HG03439 (cell line): ENCODE results near the gene GALNT7.
"Not testable (repeated sequence)": the region's sequence is repeated elsewhere in the genome, so short reads cannot be mapped to it uniquely, and the experiment has no call there.

Experiments
- ATAC-seq: cut with Tn5 transposase; IDR thresholded peaks from one replicate; pipeline ENCODE4 v1.9.1; 2021; ENCODE audit warnings: mild to moderate bottlenecking, moderate library complexity; ENCODE audit not compliant: unreplicated experiment

The GALNT7 gene

DNA sequence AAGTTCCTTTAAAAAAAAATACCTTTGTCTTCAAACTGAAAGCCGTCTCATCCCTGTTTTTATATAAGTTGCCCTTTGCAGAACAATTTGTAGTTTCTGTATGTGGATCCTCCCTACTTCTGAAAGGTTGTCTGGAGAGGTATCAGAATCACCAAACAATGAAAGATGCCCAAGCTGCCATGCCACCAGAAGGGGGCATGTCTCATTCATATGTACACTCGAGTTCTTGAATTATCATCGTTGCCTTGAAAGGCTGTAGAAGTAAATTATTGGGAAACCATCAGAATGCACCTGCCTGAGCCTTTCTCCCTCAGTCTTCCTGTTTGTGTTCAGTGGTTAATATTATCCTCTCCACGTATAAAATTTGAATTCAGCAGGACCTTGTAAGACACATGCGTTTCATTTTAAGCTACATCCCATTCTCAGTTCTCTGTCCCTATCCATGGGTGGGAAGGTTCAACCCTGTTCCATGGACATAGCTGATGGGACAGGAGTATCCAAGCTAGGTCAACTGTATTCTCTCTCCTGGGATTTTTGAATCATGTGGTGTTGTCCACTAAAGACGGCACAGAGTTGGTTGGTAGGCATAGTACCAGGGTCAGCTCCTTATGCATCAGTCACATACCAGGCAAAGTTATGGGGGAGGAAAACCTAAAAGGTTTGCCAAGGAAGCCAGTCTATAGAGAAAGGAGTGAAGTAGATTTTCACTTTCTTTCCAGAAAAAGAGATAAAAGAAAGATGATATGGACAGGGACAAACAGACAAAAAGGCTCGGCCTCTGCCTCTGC, 24.0 kb downstream of the GALNT7 start:
- no peak for ATAC-seq

DNA sequence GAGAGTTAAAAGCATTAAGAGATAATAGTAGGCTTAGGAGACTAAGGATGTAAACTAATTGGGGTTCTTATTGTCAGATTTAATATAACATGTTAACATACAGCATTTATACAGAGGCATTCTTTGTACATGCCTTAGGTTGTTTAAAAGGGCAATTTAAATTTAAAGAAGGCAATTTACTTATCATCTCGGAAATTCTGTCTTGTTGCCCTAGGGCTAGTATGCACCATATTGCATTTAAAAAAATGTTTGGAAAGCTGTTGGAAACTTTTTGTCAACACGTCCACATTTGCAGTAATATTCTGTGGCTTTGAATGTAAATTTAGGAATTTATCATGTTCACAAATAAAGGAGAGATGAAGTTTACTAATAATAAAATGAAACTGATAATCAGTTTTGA, 25.5 kb downstream of the GALNT7 start:
- no peak for ATAC-seq

DNA sequence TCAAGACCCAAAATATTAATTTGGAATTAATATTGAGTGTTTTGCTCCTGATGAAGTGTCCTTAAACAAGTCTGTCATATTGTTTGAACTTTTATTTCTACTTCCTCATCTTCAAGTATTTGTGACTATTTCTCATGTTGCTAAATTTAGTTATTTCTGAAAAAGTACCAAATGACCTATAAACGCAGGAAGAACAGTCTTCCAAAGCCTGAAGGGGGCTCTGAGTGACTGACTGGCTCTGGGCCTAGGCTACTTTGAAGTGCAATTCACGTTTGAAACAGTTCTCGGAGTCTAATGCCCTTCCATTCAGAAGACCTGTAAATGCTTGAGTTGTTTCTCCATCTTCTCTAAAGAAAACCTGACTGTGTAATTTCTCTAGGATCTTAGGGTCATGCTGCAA, 26.5 kb downstream of the GALNT7 start:
- no peak for ATAC-seq

DNA sequence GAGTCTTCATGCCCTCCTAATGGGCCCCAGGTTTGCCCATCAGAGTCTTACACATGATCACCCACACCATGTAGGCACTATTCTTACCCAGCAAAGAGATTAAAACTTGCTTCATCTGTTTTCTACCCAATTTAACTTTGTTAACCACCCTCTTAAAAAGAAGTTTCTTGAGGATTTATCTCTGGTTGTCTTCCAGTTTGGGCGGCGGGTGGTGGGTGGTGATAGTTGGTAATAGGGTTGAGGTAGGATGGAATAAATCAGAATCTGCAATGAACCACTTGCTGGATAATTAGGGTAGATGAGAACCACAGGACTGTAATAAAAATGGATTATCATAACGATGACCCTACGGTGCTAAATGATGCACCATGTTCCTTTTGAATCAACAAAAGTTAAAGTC, 30.9 kb downstream of the GALNT7 start:
- ATAC-seq = no peak

DNA sequence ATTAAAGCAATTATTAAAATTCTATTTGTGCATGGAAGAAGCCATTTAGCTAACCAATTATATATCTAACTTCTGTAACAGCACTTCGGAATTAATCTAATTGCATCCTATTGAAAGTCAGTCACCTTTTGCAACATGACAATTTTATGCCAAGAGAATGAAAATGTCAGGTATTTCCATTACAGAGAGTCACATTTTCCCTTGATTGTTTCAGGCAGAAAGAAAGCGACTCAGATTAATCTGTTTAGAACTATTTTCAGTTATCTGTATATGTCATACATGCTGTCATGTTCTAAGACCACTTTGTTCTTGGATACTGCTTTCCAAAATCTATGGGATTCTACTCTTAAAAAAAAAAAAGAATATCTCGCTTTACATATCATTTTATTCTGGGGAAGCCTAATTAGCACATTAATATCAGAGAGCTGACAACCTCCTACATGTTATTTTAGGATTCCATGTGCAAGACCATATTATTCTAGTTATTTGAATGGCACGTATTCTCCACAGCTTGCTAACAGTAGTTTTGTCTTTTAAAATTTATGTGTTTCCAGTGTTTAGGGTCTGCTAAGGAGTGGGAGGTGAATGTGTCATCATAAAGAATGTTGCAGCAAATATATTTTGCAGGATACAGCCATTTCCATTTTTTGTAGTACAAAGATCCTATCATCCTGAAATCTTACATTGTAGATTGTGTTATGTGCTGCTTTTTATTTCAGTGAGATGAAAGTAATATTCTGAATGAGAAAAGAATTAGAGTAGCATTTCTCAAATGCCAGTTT, 31.7 kb downstream of the GALNT7 start:
- no peak for ATAC-seq

DNA sequence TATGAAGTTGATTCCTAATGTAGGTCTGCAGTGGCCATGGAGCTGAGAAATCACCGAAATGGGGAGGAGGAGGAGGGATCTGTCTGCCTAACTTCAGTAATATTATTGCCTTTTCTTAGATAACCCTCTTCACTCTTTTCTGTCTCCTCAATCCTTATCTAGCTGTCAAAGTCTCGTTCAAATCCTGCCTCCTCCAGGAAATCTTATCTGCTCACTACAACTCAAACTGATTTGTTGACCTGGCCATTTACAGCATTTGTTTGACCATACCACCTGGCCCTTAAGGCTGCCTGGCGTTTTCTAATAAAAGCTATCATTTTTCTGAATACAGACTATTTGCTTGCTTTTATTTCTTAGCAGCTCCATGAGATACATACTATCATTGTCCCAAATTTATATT, 33.8 kb downstream of the GALNT7 start:
- no peak for ATAC-seq

DNA sequence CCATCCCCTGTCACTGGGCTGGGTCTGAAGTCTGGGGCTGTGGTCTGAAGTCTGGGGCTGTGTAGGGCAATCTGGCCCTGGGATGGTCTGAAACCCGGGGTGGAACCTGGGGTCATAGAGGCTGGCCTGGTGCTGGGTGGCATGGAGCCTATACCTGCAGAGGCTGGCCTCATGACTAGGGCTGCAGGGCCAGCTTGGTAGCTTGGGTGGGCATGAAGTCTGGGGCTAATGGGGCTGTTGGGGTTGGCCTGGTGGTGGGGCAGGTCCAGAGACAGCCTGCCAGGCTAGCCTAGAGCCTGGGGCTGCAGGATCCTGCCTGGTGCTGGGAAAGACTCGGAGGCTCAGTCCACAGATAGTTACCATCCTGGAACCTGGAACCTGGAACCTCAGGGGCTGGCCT, 37.0 kb downstream of the GALNT7 start:
- no peak for ATAC-seq

GRCh38 chr4:173208420-173208819, 39.8 kb downstream of the GALNT7 start:
- no peak for ATAC-seq

DNA sequence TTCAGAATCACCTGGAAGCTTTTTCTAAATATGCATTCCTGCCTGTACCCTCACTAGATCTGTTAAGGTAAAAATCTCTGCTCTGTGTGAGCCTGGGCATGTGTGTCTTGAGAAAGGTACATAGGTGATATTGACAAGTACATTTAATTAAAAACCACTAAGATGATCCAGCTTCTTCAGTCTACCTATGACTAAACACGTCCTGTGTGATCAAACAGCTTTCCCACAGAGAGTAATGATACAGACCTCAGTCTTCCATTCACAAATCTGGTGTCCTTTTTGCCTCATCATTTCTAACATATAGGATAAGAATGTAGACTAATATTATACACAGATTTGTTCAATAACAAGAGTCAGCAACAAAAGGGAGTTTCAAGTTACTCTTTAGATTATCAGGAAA, 42.6 kb downstream of the GALNT7 start:
- no peak for ATAC-seq

GRCh38 chr4:173211838-173212237, 43.2 kb downstream of the GALNT7 start:
- no peak for ATAC-seq

- no peak for ATAC-seq
Measured at GRCh38 chr4:173212379-173212778, 43.8 kb downstream of the GALNT7 start.

- ATAC-seq = no peak
Measured at GRCh38 chr4:173213296-173213695, 44.7 kb downstream of the GALNT7 start.

- ATAC-seq = no peak
Measured at GRCh38 chr4:173214231-173214630, 45.6 kb downstream of the GALNT7 start.

GRCh38 chr4:173214661-173215060, 46.0 kb downstream of the GALNT7 start:
- ATAC-seq = no peak

- ATAC-seq = no peak
Measured at GRCh38 chr4:173217075-173217474, 48.5 kb downstream of the GALNT7 start.

DNA sequence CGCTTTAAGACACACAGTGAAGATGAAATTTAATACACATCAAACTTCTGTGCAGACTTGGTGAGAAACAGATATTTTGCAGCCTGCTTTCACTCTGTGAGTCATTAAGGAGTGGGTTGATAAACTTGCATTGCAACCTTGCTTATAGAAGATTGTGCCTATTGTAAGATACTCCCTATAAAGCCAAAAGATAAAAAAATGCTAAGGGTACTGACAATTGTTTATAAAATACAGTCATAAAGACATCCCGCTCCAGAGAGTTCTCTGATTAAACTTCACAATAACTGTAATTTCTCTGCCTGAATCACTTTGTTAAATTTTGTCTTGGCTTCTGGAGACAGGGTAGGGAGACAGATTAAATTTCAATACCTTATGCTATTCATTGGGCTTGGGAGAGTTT, 49.1 kb downstream of the GALNT7 start:
- ATAC-seq = no peak

GRCh38 chr4:173218411-173219125, 50.0 kb downstream of the GALNT7 start:
- ATAC-seq = no peak

GRCh38 chr4:173219126-173219437, 50.5 kb downstream of the GALNT7 start:
- ATAC-seq = not testable (repeated sequence)

GRCh38 chr4:173223743-173224142, 55.1 kb downstream of the GALNT7 start:
- no peak for ATAC-seq

DNA sequence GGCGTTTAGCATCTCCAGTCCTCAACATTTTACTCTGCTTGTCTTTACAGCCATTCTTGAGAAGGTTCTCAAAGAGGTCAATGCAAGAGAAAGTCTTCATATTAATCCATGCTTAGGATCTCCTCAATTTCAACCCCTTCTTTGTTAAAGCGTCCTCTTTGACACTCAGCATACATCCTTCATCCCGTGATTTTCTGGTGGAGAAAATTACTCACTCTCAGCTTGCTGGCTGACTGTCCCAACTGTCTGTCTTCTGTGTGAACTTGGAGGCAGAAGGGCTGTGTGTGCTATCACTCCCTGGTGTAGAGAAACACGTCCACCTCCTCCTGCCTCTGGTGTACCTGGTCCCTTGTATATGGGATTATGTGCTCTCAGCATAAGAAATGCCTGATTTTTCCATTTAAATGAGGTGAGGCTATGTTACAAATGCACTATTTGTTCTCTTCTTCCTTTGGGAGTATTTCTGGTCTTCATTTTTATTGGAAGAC, 57.8 kb downstream of the GALNT7 start:
- no peak for ATAC-seq

DNA sequence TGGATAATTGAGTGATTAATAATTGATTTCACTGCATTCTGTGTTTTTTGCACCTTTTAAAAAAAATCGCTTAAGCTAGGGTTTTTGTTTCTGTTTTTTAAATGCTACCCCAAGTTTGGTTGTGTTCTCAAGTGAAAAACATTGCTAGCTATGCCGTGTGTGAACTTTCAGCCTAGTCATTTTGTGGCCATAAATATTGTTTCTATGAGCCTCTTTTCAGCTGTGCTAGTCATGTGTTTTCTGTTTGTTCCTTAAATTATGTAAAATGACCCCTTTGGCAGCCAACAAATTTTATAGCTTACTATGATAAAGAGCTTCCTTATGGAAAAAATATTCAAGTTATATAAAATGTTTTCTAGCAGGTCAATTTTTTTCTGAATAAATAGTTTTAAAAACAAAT, 59.1 kb downstream of the GALNT7 start:
- ATAC-seq = no peak

- no peak for ATAC-seq
Measured at GRCh38 chr4:173230062-173230461, 61.5 kb downstream of the GALNT7 start.
